Measurements from ENCODE around the gene IL10RA. TPM values are rescaled to one million over a fixed set of nuclear protein-coding genes. Genes with fewer than 3 reads are reported as not detected.

IL10RA gene
- total RNA-seq, 1 experiment from 2014 or later = 1.7 TPM

DNA sequence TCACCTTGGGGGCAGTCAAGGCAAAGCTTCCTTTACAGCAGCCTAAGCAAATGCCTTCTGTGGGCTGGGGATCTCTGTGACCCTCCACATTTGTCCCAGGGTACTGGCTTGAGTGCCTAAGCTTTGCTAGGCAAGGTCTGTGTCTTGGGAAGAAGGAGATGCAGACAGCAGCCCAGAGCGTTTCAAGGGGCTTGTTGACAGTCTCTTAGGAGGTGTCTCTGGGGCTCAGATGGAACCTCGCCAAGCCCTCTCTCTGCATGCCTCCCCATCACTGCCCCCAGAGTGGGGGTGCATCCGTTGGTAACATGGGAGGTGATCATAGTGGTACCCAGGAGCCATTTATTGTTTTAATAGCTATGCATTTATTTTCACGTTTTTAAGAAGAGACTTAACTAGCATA is 61.6 kb downstream of the IL10RA start:
- H3K27ac ChIP-seq (ENCODE audit: low read depth, low read length) = no peak overlapping the region

More for the DNA sequence above, 61.6 kb downstream of the IL10RA start:
- CTCF ChIA-PET = interaction anchor here (1.4 to 1.7 kb wide), 2 partner anchors 229 to 240 kb away, joined by 3 to 8 read pairs; no protein-coding TSS in a partner anchor
- ATAC-seq = no peak
- intact Hi-C loops (cut with micrococcal nuclease) = no loop called here
- no peaks in the 10 kb centered on the region for H3K36me3 ChIP-seq (ENCODE audit: control insufficient read depth in 1 of 2, insufficient read depth in 2 of 2, low read length in 2 of 2)
- no peak overlapping the region for H2AFZ ChIP-seq (ENCODE audit: low read depth, low read length, poor library complexity, severe bottlenecking)
- POLR2A ChIA-PET = no interaction called here
- no TSS peak for BruUV-seq (replicated peaks)
- no peaks in the 10 kb centered on the region for H3K4me1 ChIP-seq (ENCODE audit: control insufficient read depth in 1 of 2, insufficient read depth in 2 of 2, low read length in 2 of 2)
- H3K79me2 ChIP-seq (ENCODE audit: insufficient read depth, low read length) = no peaks in the 10 kb centered on the region
- no peak for DNase-seq (ENCODE audit: low read depth, low spot score)
- no peak overlapping the region for H3K4me3 ChIP-seq (replicated peaks in 1 of 2; ENCODE audit: low read depth in 1 of 2, low read length in 2 of 2)
- TF ChIP-seq EZH2phosphoT487 (IDR thresholded peaks at IDR 0.05; ENCODE audit: borderline replicate concordance) = no peak
- TF ChIP-seq EZH2 (IDR thresholded peaks at IDR 0.05) = no peak
- no peak for TF ChIP-seq SP1 (IDR thresholded peaks at IDR 0.05; ENCODE audit: low read depth)
- TF ChIP-seq RAD21 (IDR thresholded peaks at IDR 0.05; ENCODE audit: low read depth) = no peak
- TF ChIP-seq REST (IDR thresholded peaks at IDR 0.05; ENCODE audit: low read depth) = no peak
- TF ChIP-seq, protein P1, sequence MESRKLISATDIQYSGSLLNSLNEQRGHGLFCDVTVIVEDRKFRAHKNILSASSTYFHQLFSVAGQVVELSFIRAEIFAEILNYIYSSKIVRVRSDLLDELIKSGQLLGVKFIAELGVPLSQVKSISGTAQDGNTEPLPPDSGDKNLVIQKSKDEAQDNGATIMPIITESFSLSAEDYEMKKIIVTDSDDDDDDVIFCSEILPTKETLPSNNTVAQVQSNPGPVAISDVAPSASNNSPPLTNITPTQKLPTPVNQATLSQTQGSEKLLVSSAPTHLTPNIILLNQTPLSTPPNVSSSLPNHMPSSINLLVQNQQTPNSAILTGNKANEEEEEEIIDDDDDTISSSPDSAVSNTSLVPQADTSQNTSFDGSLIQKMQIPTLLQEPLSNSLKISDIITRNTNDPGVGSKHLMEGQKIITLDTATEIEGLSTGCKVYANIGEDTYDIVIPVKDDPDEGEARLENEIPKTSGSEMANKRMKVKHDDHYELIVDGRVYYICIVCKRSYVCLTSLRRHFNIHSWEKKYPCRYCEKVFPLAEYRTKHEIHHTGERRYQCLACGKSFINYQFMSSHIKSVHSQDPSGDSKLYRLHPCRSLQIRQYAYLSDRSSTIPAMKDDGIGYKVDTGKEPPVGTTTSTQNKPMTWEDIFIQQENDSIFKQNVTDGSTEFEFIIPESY (IDR thresholded peaks at IDR 0.05; ENCODE audit: extremely low read depth, insufficient replicate concordance, low read length) = no peak
- TF ChIP-seq CEBPB (IDR thresholded peaks at IDR 0.05; ENCODE audit: low read depth) = no peak
- TF ChIP-seq JUND (IDR thresholded peaks at IDR 0.05) = no peak
- TF ChIP-seq, protein P2, sequence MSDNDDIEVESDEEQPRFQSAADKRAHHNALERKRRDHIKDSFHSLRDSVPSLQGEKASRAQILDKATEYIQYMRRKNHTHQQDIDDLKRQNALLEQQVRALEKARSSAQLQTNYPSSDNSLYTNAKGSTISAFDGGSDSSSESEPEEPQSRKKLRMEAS (IDR thresholded peaks at IDR 0.05) = no peak
- TF ChIP-seq EGR1 (IDR thresholded peaks at IDR 0.05; ENCODE audit: low read depth) = no peak
- TF ChIP-seq TCF7L2 (IDR thresholded peaks at IDR 0.05; ENCODE audit: borderline replicate concordance, extremely low read depth, insufficient read depth, insufficient read length) = no peak
- no peak for TF ChIP-seq POLR2A (IDR thresholded peaks at IDR 0.05; ENCODE audit: borderline replicate concordance, extremely low read depth, insufficient read depth, insufficient read length)
- H3K9me3 ChIP-seq (ENCODE audit: control insufficient read depth in 1 of 2, insufficient read depth in 1 of 2, low read depth in 1 of 2, low read length in 2 of 2) = no peaks in the 10 kb centered on the region
- H3K9me2 ChIP-seq (ENCODE audit: insufficient read depth) = no peaks in the 10 kb centered on the region
- RAD21 ChIA-PET (ENCODE audit: low non-redundant PET in 1 of 2, low total read pairs in 2 of 2, uncharacterized antibody in 2 of 2, unreplicated experiment in 2 of 2) = no interaction called here
- no peak overlapping the region for H3K4me2 ChIP-seq (ENCODE audit: low read length)
- H4K20me1 ChIP-seq (ENCODE audit: insufficient read depth) = no peaks in the 10 kb centered on the region
- H3K27me3 ChIP-seq (ENCODE audit: insufficient read depth, low read length) = peaks cover 15% of the 10 kb centered on the region; the same call in 1 of the 2 replicates
- no peak overlapping the region for H3K9ac ChIP-seq (ENCODE audit: low read length)

Measured in HCT116 (cell line).